H9 (cell line): ENCODE measurements around the gene ARHGEF12. TPM values are rescaled to one million over a fixed set of nuclear protein-coding genes. Genes with fewer than 3 reads are reported as not detected.

Experiments
- DNase-seq: peaks from one replicate; pipeline ENCODE4 v3.0.0-alpha.2; 2017
- H2AFZ ChIP-seq: one replicate; pipeline ENCODE4 v1.6.1; 2013; ENCODE audit warnings: mild to moderate bottlenecking, low read length, control low read depth, moderate library complexity
- H2AK5ac ChIP-seq: 2 replicates; pipeline ENCODE4 v1.6.1; 2013; ENCODE audit warnings: low read length, control low read depth, mixed read lengths; ENCODE audit not compliant: insufficient read length
- H2BK120ac ChIP-seq: one replicate; pipeline ENCODE4 v1.6.1; 2013; ENCODE audit warnings: low read depth, mild to moderate bottlenecking, low read length, control low read depth, inconsistent platforms; ENCODE audit not compliant: poor library complexity, severe bottlenecking
- H2BK12ac ChIP-seq: 2 replicates; pipeline ENCODE4 v1.6.1; 2013; ENCODE audit warnings: low read length, control low read depth, mixed read lengths, low read depth; ENCODE audit not compliant: insufficient read length
- H2BK15ac ChIP-seq: 2 replicates; pipeline ENCODE4 v1.6.1; 2013; ENCODE audit warnings: low read depth, low read length, control low read depth
- H2BK20ac ChIP-seq: one replicate; pipeline ENCODE4 v1.6.1; 2013; ENCODE audit warnings: low read depth, mild to moderate bottlenecking, low read length, control low read depth, inconsistent platforms; ENCODE audit not compliant: poor library complexity, severe bottlenecking
- H2BK5ac ChIP-seq: 2 replicates; pipeline ENCODE4 v1.6.1; 2013; ENCODE audit warnings: low read length, control low read depth, mixed read lengths; ENCODE audit not compliant: insufficient read length
- H3K14ac ChIP-seq: 2 replicates; pipeline ENCODE4 v1.6.1; 2013; ENCODE audit warnings: low read length, control low read depth; ENCODE audit not compliant: insufficient read depth
- H3K18ac ChIP-seq: 2 replicates; pipeline ENCODE4 v1.6.1; 2013; ENCODE audit warnings: low read depth, mild to moderate bottlenecking, mixed read lengths, low read length, control low read depth; ENCODE audit not compliant: insufficient read length
- H3K23ac ChIP-seq: 2 replicates; pipeline ENCODE4 v1.6.1; 2013; ENCODE audit warnings: low read length, control low read depth, mixed read lengths, low read depth; ENCODE audit not compliant: insufficient read length
- H3K23me2 ChIP-seq: 2 replicates; pipeline ENCODE4 v1.6.1; 2013; ENCODE audit warnings: low read depth, mild to moderate bottlenecking, mixed read lengths, low read length, control low read depth; ENCODE audit not compliant: insufficient read length, poor library complexity, severe bottlenecking
- H3K27ac ChIP-seq: 2 replicates; pipeline ENCODE4 v1.5.1; 2013; ENCODE audit warnings: low read length, control low read depth, mixed read lengths, low read depth; ENCODE audit not compliant: insufficient read length
- H3K27me3 ChIP-seq: 2 replicates; pipeline ENCODE4 v1.6.1; 2013; ENCODE audit warnings: low read length, control low read depth, inconsistent platforms; ENCODE audit not compliant: insufficient read depth
- H3K4ac ChIP-seq: 2 replicates; pipeline ENCODE4 v1.6.1; 2013; ENCODE audit warnings: low read depth, mild to moderate bottlenecking, control low read depth, inconsistent platforms, low read length, moderate library complexity
- H3K4me1 ChIP-seq: 2 replicates; pipeline ENCODE4 v1.6.1; 2013; ENCODE audit warnings: low read length, control low read depth, inconsistent platforms; ENCODE audit not compliant: insufficient read depth
- H3K4me2 ChIP-seq: 2 replicates; pipeline ENCODE4 v1.6.1; 2013; ENCODE audit warnings: low read length, control low read depth, mixed read lengths; ENCODE audit not compliant: insufficient read length, insufficient read depth
- H3K56ac ChIP-seq: 2 replicates; pipeline ENCODE4 v1.6.1; 2013; ENCODE audit warnings: low read depth, mild to moderate bottlenecking, mixed read lengths, low read length, control low read depth; ENCODE audit not compliant: insufficient read length
- H3K79me1 ChIP-seq: 2 replicates; pipeline ENCODE4 v1.6.1; 2013; ENCODE audit warnings: low read depth, mild to moderate bottlenecking, moderate library complexity, low read length, control low read depth, inconsistent platforms; ENCODE audit not compliant: insufficient read depth, poor library complexity, severe bottlenecking
- H3K79me2 ChIP-seq: 2 replicates; pipeline ENCODE4 v1.6.1; 2013; ENCODE audit warnings: low read length, control low read depth, inconsistent platforms; ENCODE audit not compliant: insufficient read depth
- H3K9ac ChIP-seq: 2 replicates; pipeline ENCODE4 v1.6.1; 2013; ENCODE audit warnings: low read length, control low read depth, mixed read lengths; ENCODE audit not compliant: insufficient read length; ENCODE audit errors: extremely low read depth
- H3K9me3 ChIP-seq: one replicate; pipeline ENCODE4 v1.6.1; 2013; ENCODE audit warnings: low read depth, low read length, inconsistent platforms; ENCODE audit not compliant: control insufficient read depth
- H3T11ph ChIP-seq: one replicate; pipeline ENCODE4 v1.6.1; 2013; ENCODE audit warnings: mild to moderate bottlenecking, low read length, control low read depth, inconsistent platforms
- H4K20me1 ChIP-seq: one replicate; pipeline ENCODE4 v1.6.1; 2013; ENCODE audit not compliant: control insufficient read depth, insufficient read length, insufficient read depth
- H4K5ac ChIP-seq: 2 replicates; pipeline ENCODE4 v1.6.1; 2013; ENCODE audit warnings: low read depth, mild to moderate bottlenecking, mixed read lengths, low read length, control low read depth; ENCODE audit not compliant: insufficient read length
- H4K8ac ChIP-seq: replicated peaks from 2 replicates; pipeline ENCODE4 v1.6.1; 2013; ENCODE audit warnings: low read length, control low read depth, mixed read lengths, low read depth; ENCODE audit not compliant: insufficient read length
- H4K91ac ChIP-seq: 2 replicates; pipeline ENCODE4 v1.6.1; 2013; ENCODE audit warnings: low read depth, mild to moderate bottlenecking, moderate library complexity, mixed read lengths, low read length, control low read depth; ENCODE audit not compliant: insufficient read length
- H3K27ac Mint-ChIP-seq, 3 experiments: 2 replicates in 2 of 3; 3 replicates in 1 of 3; pipeline ENCODE4 v1.8.0; 2020 to 2021; ENCODE audit warnings: mixed read lengths in 3 of 3, mild to moderate bottlenecking in 1 of 3, moderate library complexity in 1 of 3
- H3K27me3 Mint-ChIP-seq: 2 replicates; pipeline ENCODE4 v1.8.0; 2021; ENCODE audit warnings: low read depth, mild to moderate bottlenecking, moderate library complexity, mixed read lengths
- H3K36me3 Mint-ChIP-seq, 3 experiments: 2 replicates in 2 of 3; 3 replicates in 1 of 3; pipeline ENCODE4 v1.8.0; 2020 to 2021; ENCODE audit warnings: low read depth in 3 of 3, mixed read lengths in 3 of 3; ENCODE audit not compliant: insufficient read depth in 1 of 3
- H3K4me1 Mint-ChIP-seq, 2 experiments: 2 replicates each; pipeline ENCODE4 v1.8.0; 2020; ENCODE audit warnings: mixed read lengths in 2 of 2
- H3K4me3 Mint-ChIP-seq, 2 experiments: 2 replicates in 1 of 2; 3 replicates in 1 of 2; pipeline ENCODE4 v1.8.0; 2020 to 2021; ENCODE audit warnings: mild to moderate bottlenecking in 2 of 2, mixed read lengths in 2 of 2, moderate library complexity in 1 of 2
- H3K9me3 Mint-ChIP-seq, 2 experiments: 2 replicates in 1 of 2; 3 replicates in 1 of 2; pipeline ENCODE4 v1.8.0; 2020; ENCODE audit warnings: mild to moderate bottlenecking in 2 of 2, mixed read lengths in 2 of 2, moderate library complexity in 1 of 2
- CTCF ChIP-seq: fragments of 200-600 bp; sonication (generic); conservative IDR thresholded peaks from 3 replicates; pipeline ENCODE4 v1.8.0; 2021; ENCODE audit warnings: antibody characterized with exemption, mild to moderate bottlenecking
- WGBS: extraction: QIAGEN DNeasy Blood & Tissue Kit; methylation state at CpG from one replicate; pipeline ENCODE4 v1.1.7; 2013; ENCODE audit warnings: missing lambda C conversion rate, low lambda C conversion rate, mixed read lengths; ENCODE audit not compliant: insufficient read length; ENCODE audit errors: extremely low coverage; 5-methylcytosine and 5-hydroxymethylcytosine counted together
- total RNA-seq: library from RNA; stranded (reverse); gene quantifications from 2 replicates; pipeline ENCODE4 v1.2.1, GENCODE V29; 2021

The ARHGEF12 gene
- total RNA-seq, 1 experiment from 2014 or later: 27.0 TPM

GRCh38 chr11:120290956-120291355 is 45.3 kb upstream of the ARHGEF12 start:
- no peak for TF ChIP-seq CTCF

More at GRCh38 chr11:120290956-120291355, 45.3 kb upstream of the ARHGEF12 start:
- Mint-ChIP-seq H3K27ac (no peak overlapping the region), H3K4me3 (no peak overlapping the region), H3K36me3 (no peaks in the 10 kb centered on the region), H3K27me3 (peaks cover 39% of the 10 kb centered on the region), H3K9me3 (no peaks in the 10 kb centered on the region), H3K4me1 (peaks cover 15% of the 10 kb centered on the region in 2 experiments)
- H4K20me1 ChIP-seq: no peaks in the 10 kb centered on the region
- H3K27ac ChIP-seq: no peak overlapping the region
- no peaks in the 10 kb centered on the region for H3K4me1 ChIP-seq
- H2AK5ac ChIP-seq: no peak overlapping the region
- no peak overlapping the region for H2BK12ac ChIP-seq
- no peak overlapping the region for H3T11ph ChIP-seq
- H3K79me1 ChIP-seq: no peaks in the 10 kb centered on the region
- H3K27me3 ChIP-seq: no peaks in the 10 kb centered on the region
- no peak overlapping the region for H4K91ac ChIP-seq
- H2AFZ ChIP-seq: no peak overlapping the region
- no peak overlapping the region for H2BK20ac ChIP-seq
- H3K79me2 ChIP-seq: no peaks in the 10 kb centered on the region
- no peak overlapping the region for H2BK15ac ChIP-seq
- H3K4me2 ChIP-seq: no peak overlapping the region
- H3K4ac ChIP-seq: no peak overlapping the region
- H3K9ac ChIP-seq: no peak overlapping the region
- H3K18ac ChIP-seq: no peak overlapping the region
- no peak for DNase-seq
- no peak overlapping the region for H3K56ac ChIP-seq
- H3K23me2 ChIP-seq: no peaks in the 10 kb centered on the region
- no peaks in the 10 kb centered on the region for H3K9me3 ChIP-seq
- H4K5ac ChIP-seq: no peak overlapping the region
- H4K8ac ChIP-seq: no peak overlapping the region
- no peak overlapping the region for H2BK5ac ChIP-seq
- H3K23ac ChIP-seq: no peak overlapping the region
- no peak overlapping the region for H3K14ac ChIP-seq
- WGBS: no CpG with 5 or more reads among the region's 3 CpGs
- no peak overlapping the region for H2BK120ac ChIP-seq
